Colonic mucosa (tissue), 4 donors: ENCODE data around the gene ETV3L. TPM values are rescaled to one million over a fixed set of nuclear protein-coding genes. Genes with fewer than 3 reads are reported as not detected.

Source experiments
- DNase-seq: peaks from one replicate; pipeline ENCODE4 v3.0.0-alpha.2; 2020
- H3K27ac ChIP-seq: fragments of 200-600 bp; one replicate; pipeline ENCODE4 v1.8.0; 2021
- H3K27me3 ChIP-seq: fragments of 200-600 bp; one replicate; pipeline ENCODE4 v1.8.0; 2021
- H3K36me3 ChIP-seq: fragments of 200-600 bp; one replicate; pipeline ENCODE4 v1.8.0; 2021
- H3K4me1 ChIP-seq: fragments of 200-600 bp; one replicate; pipeline ENCODE4 v1.8.0; 2021; ENCODE audit warnings: mild to moderate bottlenecking
- H3K4me3 ChIP-seq: fragments of 200-600 bp; one replicate; pipeline ENCODE4 v1.8.0; 2021
- H3K9ac ChIP-seq, 2 donors: one replicate each; pipeline ENCODE4 v1.7.0; 2013; ENCODE audit warnings: control low read depth in 2 of 2, low read depth in 2 of 2, low read length in 2 of 2
- H3K9me3 ChIP-seq: fragments of 200-600 bp; one replicate; pipeline ENCODE4 v1.8.0; 2021
- CTCF ChIP-seq: fragments of 200-600 bp; IDR thresholded peaks from one replicate; pipeline ENCODE4 v1.8.0; 2022; ENCODE audit warnings: antibody characterized with exemption, mild to moderate bottlenecking
- intact Hi-C: fragments of 100-400 bp; cut with DNase I; formaldehyde crosslinking; loops from one replicate; pipeline ENCODE4 v1.14.1; 2022
- total RNA-seq, 2 donors: library from RNA; stranded (reverse); fragmentation: NEBNext Ultra II Directional in 1 of 2; extraction: Animal tissue kit (Norgen Biotek cat#: 25700) in 1 of 2; gene quantifications; one replicate each; pipeline ENCODE4 v1.2.1, GENCODE V29; 2021
- donor health status: healthy.
- donor health status: DM: no; HTN: no; CAD: no.
- donor health status: DM: no; HTN: no; CAD: no.

Gene ETV3L
- total RNA-seq, 2 donors from 2014 or later, result not detected

DNA sequence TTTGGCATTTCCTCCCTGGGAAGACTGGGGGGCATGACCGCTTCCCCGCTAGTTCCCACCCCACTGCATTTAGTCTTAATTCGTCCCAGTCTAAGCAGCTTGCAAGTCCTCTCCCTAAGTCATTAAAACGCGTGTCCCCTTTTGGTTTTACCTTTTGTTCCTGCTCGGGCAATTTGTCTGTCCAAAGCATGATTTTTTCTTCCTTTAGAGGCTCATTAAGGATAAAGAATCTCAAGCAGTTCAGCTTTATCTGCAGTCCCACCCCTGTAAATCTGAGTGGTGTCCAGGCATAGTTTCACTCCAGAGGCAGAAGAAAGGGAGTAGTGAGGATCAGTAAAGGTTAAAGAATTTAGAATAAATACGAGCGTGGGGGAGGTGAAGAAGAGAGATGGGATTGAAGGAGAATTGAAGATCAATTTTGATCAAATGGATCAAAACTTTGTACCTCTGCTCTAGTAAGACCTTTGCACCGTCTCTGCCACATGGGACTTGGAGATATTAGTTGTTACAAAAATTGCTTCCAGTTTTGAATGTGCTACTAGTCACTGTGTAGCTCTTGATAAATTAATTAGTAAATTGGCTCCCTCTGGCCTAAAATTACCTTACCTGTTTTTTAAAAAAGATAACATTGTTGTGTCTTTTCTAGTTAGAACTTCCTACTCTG, 39.6 kb upstream of the ETV3L start:
- no peaks in the 10 kb centered on the region for H3K9me3 ChIP-seq
- H3K36me3 ChIP-seq, result peaks cover 11% of the 10 kb centered on the region
- intact Hi-C loops, result no loop called here
- no peaks in the 10 kb centered on the region for H3K27me3 ChIP-seq
- TF ChIP-seq CTCF, result no peak
- peak overlapping the region; percentile 78 for H3K4me3 ChIP-seq
- DNase-seq, result no peak
- H3K27ac ChIP-seq, result peak overlapping the region; percentile 96
- peak overlapping the region; percentile 93 to 100 for H3K9ac ChIP-seq
- H3K4me1 ChIP-seq, result peaks cover 7% of the 10 kb centered on the region

- peaks cover 7% of the 10 kb centered on the region for H3K4me1 ChIP-seq
- H3K36me3 ChIP-seq, result peaks cover 18% of the 10 kb centered on the region
- TF ChIP-seq CTCF, result no peak
- no peaks in the 10 kb centered on the region for H3K9me3 ChIP-seq
- intact Hi-C loops, result no loop called here
- DNase-seq, result peak; percentile 95
- H3K9ac ChIP-seq, result peak within 1 kb of the TSS; percentile 93 to 100
- H3K4me3 ChIP-seq, result peak within 1 kb of the TSS; percentile 78
- no peaks in the 10 kb centered on the region for H3K27me3 ChIP-seq
- peak within 1 kb of the TSS; percentile 96 for H3K27ac ChIP-seq
These were observed 38.8 kb upstream of the ETV3L start, which contains the start of gene ETV3 for GRCh38 chr1:157138220-157139051. Gene ETV3 (minus strand): TSS chr1:157138395. CDS start chr1:157136352, 2,043 bp downstream.

DNA sequence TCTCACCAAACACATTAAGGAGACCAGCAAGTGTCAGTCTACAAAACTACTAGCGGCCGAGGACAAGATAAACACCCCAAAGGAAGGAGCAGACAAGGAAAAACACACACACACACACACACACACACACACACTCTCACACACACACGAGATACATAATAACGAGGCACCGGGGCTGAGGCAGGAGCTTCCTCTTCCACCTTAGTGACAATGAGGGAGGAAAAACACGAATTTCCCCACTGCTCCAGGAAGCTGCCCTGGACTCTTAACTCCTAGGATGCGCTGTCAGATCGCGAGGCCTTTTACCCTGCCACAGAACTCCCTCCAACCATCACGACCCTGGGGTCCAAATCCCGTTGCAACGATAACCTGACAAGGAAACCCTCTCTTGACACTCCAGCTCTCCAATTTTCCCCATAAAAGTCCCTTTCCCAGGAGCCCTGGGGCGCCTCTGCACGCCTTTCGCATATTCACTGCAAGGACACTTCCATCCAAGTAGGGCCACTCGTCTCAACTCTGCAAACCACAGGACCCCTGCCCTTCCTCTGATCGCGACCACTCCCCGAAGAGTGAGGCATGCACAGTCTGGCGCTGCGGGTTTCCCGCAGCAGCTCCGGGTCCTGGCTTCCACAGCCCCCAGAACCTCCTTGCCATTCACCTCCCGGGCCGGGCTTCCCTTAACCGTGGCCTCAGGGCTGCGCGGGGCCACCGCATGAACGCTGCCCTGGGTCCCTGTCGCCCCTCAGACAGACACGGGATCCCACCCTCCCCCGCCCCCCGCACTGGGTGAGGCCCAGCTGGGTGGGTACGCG, 38.0 kb upstream of the ETV3L start:
- peaks cover 7% of the 10 kb centered on the region for H3K4me1 ChIP-seq

GRCh38 chr1:157137046-157137407, 37.4 kb upstream of the ETV3L start:
- Histone ChIP-seq H3K9me3 (no peaks in the 10 kb centered on the region), H3K27ac (peak overlapping the region; percentile 48), H3K9ac (peak overlapping the region; percentile 93 to 100), H3K4me3 (peak overlapping the region; percentile 78), H3K27me3 (no peaks in the 10 kb centered on the region), H3K36me3 (peaks cover 22% of the 10 kb centered on the region), H3K4me1 (peaks cover 7% of the 10 kb centered on the region)
- intact Hi-C loops, result no loop called here
- no peak for DNase-seq
- no peak for TF ChIP-seq CTCF

More for the DNA sequence above, 38.0 kb upstream of the ETV3L start:
- Histone ChIP-seq H3K9me3 (no peaks in the 10 kb centered on the region), H3K27ac (peak overlapping the region; percentile 96), H3K9ac (peak overlapping the region; percentile 93 to 100), H3K36me3 (peaks cover 20% of the 10 kb centered on the region), H3K27me3 (no peaks in the 10 kb centered on the region), H3K4me3 (peak overlapping the region; percentile 78)
- no peak for TF ChIP-seq CTCF
- peak; percentile 31 for DNase-seq
- intact Hi-C loops, result no loop called here

DNA sequence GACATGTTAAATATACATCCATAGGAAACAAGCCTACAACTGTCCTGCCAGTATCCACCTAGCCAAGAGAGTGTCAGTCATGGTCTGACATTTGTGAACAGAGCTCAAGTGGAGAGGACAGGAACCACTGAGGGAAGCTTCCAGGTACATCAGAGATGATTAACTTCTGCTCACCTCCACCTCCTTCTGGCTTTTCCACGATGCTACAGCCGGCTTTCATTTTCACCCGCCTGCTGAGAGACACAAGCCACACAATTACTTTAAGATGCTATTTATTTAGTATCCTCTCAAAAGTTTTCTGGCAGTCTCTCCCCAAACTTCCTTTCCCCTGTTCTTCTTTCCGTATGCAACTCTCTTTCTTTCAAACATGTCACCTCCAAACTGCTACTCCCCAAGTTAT, 36.5 kb upstream of the ETV3L start:
- intact Hi-C loops, result no loop called here
- Histone ChIP-seq H3K9me3 (no peaks in the 10 kb centered on the region), H3K36me3 (peaks cover 31% of the 10 kb centered on the region), H3K4me1 (peaks cover 7% of the 10 kb centered on the region), H3K4me3 (no peak overlapping the region), H3K27ac (no peak overlapping the region), H3K27me3 (no peaks in the 10 kb centered on the region), H3K9ac (peak overlapping the region in 1 of 2 donors; percentile 9)
- TF ChIP-seq CTCF, result no peak
- no peak for DNase-seq
